Measurements from ENCODE around the gene QRFP. TPM values are rescaled to one million over a fixed set of nuclear protein-coding genes. Genes with fewer than 3 reads are reported as not detected.

QRFP gene
- total and polyA plus RNA-seq, 2 of the 8 experiments (the other 6 are each of a cell fraction or from before 2014, with no cell fraction given): not detected

GRCh38 chr9:130887494-130888144 lies 9.0 kb downstream of the QRFP start (continued):
- TF ChIP-seq CTCF (IDR thresholded peaks at IDR 0.05; ENCODE audit: control extremely low read depth in 1 of 3, insufficient read depth in 1 of 3, low read depth in 1 of 3, low read length in 3 of 3) (no peak), NANOG (IDR thresholded peaks at IDR 0.05; ENCODE audit: insufficient read depth, low read depth, low read length, poor library complexity, severe bottlenecking) (no peak), ASH2L (IDR thresholded peaks at IDR 0.05; ENCODE audit: low read length) (no peak), POLR2AphosphoS5 (IDR thresholded peaks at IDR 0.05; ENCODE audit: low read depth, low read length) (no peak), SP4 (IDR thresholded peaks at IDR 0.05; ENCODE audit: low read length) (no peak)

Data from H1 (cell line).